SK-N-SH treated with all-trans-retinoic acid at 6 μM for 48 hours (cell line): Measurements from ENCODE around the gene KCNH4.

ENCODE experiments used
- ESRRG ChIP-seq: fragments of 250-450 bp; sonication (Bioruptor Pico); IDR thresholded peaks from 2 replicates; pipeline ENCODE4 v1.6.1; 2021; ENCODE audit warnings: mild to moderate bottlenecking
- GLIS3 ChIP-seq: fragments of 250-450 bp; sonication (Bioruptor Pico); IDR thresholded peaks from 2 replicates; pipeline ENCODE4 v1.5.0; 2020; ENCODE audit warnings: mild to moderate bottlenecking, moderate library complexity
- PATZ1 ChIP-seq: fragments of 250-450 bp; sonication (Bioruptor Pico); IDR thresholded peaks from 2 replicates; pipeline ENCODE4 v1.8.0; 2020; ENCODE audit warnings: mild to moderate bottlenecking, moderate library complexity, borderline replicate concordance
- PPARA ChIP-seq: fragments of 250-450 bp; sonication (Bioruptor Pico); IDR thresholded peaks from 2 replicates; pipeline ENCODE4 v1.5.0; 2020; ENCODE audit warnings: mild to moderate bottlenecking, borderline replicate concordance
- TCF4 ChIP-seq: fragments of 250-450 bp; sonication (Bioruptor Pico); IDR thresholded peaks from 2 replicates; pipeline ENCODE4 v1.8.0; 2021; ENCODE audit warnings: mild to moderate bottlenecking, moderate library complexity, borderline replicate concordance
- TOX ChIP-seq: fragments of 250-450 bp; sonication (Bioruptor Pico); IDR thresholded peaks from 2 replicates; pipeline ENCODE4 v1.8.0; 2021; ENCODE audit warnings: mild to moderate bottlenecking, moderate library complexity, borderline replicate concordance
- TSHZ2 ChIP-seq: fragments of 250-450 bp; sonication (Bioruptor Pico); IDR thresholded peaks from 2 replicates; pipeline ENCODE4 v1.5.0; 2020; ENCODE audit warnings: mild to moderate bottlenecking, moderate library complexity
- ZC3H10 ChIP-seq: fragments of 250-450 bp; sonication (Bioruptor Pico); IDR thresholded peaks from 2 replicates; pipeline ENCODE4 v1.5.1; 2021; ENCODE audit warnings: mild to moderate bottlenecking, moderate library complexity
- ZFP30 ChIP-seq: fragments of 450-650 bp; formaldehyde crosslinking; IDR thresholded peaks from 2 replicates; pipeline ENCODE4 v1.5.0; 2022; ENCODE audit warnings: mild to moderate bottlenecking, moderate library complexity
- ZNF70 ChIP-seq: fragments of 450-650 bp; formaldehyde crosslinking; IDR thresholded peaks from 2 replicates; pipeline ENCODE4 v1.5.0; 2020; ENCODE audit warnings: mild to moderate bottlenecking, moderate library complexity

- TF ChIP-seq ZNF70 (CRISPR knock-in tag) (no peak), ESRRG (CRISPR knock-in tag) (no peak), ZFP30 (CRISPR knock-in tag) (no peak), TCF4 (CRISPR knock-in tag) (no peak), PPARA (CRISPR knock-in tag) (no peak), ZC3H10 (no peak), PATZ1 (CRISPR knock-in tag) (no peak), TSHZ2 (CRISPR knock-in tag) (no peak), GLIS3 (CRISPR knock-in tag) (no peak), TOX (CRISPR knock-in tag) (no peak)
Measured at GRCh38 chr17:42133461-42134041, 47.4 kb downstream of the KCNH4 start.
